NCI-H1417 (cell line): ENCODE results near the gene PHF21A.
A peak's percentile ranks its signal among the peaks of the same experiment; 100 is the strongest.

Source experiments
- DNase-seq, 3 experiments: peaks; one replicate each; lab custom pipeline; 2025; lab: John Stamatoyannopoulos, UW

The PHF21A gene

DNA sequence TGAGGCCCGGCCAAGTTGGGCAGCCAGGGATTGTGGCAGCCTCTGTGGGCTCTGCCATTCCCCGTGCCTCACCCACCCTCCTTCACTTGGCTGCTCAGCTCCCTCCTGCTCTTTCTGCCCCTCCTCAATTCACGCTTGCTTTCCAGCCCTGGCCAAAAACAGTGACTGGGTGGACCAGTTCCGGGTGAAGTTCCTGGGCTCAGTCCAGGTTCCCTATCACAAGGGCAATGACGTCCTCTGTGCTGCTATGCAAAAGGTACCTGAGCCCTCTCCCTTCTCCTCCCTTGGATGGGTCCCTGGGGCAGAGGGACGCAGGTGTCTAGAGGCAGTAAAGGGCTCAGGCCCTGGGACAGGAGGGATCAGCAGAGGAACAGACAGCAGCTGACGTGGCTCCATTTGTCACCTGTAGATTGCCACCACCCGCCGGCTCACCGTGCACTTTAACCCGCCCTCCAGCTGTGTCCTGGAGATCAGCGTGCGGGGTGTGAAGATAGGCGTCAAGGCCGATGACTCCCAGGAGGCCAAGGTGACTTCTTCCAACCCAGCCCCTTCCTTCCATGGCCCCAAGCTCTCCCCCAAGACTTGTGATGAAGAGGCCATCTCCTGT, 216.8 kb downstream of the PHF21A start:
- DNase-seq: no peak

DNA sequence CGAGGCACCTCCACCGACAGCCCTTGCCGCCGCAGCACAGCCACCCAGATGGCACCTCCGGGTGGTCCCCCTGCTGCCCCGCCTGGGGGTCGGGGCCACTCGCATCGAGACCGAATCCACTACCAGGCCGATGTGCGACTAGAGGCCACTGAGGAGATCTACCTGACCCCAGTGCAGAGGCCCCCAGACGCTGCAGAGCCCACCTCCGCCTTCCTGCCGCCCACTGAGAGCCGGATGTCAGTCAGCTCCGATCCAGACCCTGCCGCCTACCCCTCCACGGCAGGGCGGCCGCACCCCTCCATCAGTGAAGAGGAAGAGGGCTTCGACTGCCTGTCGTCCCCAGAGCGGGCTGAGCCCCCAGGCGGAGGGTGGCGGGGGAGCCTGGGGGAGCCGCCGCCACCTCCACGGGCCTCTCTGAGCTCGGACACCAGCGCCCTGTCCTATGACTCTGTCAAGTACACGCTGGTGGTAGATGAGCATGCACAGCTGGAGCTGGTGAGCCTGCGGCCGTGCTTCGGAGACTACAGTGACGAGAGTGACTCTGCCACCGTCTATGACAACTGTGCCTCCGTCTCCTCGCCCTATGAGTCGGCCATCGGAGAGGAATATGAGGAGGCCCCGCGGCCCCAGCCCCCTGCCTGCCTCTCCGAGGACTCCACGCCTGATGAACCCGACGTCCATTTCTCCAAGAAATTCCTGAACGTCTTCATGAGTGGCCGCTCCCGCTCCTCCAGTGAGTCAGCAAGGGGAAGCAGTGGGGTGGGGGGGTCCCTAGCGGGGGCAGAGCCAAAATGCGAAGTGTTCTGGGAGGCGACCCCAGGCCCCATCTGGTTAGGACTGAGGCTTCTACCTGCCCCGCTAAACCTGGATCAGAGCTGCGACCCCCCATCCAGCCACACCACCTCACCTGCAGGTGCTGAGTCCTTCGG, 218.5 kb downstream of the PHF21A start:
- DNase-seq: no peak

GRCh38 chr11:45901626-45902025, 219.6 kb downstream of the PHF21A start:
- DNase-seq: no peak

- peak in 1 of 3 experiments; percentile 36 for DNase-seq
Measured at GRCh38 chr11:45900916-45901617, 220.2 kb downstream of the PHF21A start.

DNA sequence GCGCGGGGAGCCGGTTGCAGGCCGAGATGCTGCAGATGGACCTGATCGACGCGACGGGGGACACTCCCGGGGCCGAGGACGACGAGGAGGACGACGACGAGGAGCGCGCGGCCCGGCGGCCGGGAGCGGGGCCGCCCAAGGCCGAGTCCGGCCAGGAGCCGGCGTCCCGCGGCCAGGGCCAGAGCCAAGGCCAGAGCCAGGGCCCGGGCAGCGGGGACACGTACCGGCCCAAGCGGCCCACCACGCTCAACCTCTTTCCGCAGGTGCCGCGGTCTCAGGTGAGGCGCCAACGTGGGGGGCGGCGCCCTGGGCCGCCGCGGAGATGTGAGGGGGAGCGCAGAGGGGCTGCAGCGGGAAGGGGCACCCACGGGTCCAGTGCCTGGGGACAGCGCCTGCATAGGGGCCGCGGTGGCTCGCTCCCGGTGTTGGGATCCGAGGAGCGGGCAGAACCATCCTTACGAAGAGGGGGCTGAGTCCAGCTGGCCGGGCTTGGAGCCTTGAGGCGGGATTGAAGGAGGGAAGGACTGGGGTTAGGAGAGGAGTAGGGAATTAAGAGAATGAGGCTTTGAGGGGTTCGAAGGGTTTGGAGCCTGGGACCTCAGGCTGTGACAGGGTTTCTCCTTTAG, 221.0 kb downstream of the PHF21A start:
- peak in 2 of 3 experiments; percentile 38 to 55 for DNase-seq

DNA sequence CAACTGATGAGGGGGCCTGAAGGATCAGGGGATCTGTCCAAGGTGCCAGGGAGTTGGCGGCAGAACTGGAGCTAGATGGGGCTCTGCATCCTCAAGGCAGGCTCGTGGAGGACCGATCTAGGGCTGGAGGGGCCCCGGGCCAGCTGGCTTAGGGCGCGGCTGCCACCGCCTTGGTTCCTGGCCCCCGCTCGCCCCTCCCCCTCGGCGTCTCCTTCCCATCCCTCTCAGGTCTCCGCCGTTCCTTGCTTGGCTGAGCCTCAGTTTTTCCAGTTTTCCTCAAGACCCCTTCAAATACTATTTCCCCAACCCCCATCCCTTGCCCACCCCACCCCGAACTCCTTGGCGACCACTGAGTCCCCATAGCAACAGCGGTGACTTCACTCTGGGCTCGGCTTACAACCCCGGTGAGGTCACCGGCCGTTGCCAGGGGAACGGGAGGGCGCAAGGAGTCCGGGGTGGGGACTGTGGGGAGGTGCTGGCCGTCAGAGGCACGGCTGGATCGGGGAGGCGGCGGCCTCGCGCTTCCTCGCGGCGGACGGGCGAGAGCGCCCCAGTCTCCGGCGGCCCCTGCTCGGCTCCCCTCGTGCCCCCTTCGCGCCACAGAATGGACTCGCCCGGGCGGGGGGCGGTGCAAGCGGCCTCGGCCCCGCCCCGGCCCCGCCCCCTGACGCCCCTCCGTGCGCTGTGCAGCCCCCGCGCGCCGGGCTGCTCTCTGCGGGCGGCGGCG, 221.6 kb downstream of the PHF21A start:
- peak; percentile 93 to 96 (median 93) for DNase-seq

DNA sequence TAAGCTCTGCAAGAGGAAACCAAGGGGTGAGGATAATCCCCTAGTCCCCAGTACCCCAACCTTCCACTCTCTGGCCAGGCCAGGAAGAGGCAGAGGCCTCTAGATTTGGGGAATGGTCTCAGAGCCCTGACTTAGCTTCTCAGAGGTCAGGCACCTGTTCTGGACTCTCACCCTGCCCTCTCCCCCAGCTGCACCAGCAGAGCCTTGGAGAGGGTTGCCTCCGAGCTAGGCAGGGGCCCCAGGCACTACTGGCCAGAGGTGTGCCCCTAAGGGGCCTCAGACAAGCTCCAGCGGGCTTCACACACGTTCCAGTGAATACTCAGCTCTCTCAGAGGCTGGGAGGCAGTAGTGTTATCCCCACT, 222.2 kb downstream of the PHF21A start:
- no peak for DNase-seq

DNA sequence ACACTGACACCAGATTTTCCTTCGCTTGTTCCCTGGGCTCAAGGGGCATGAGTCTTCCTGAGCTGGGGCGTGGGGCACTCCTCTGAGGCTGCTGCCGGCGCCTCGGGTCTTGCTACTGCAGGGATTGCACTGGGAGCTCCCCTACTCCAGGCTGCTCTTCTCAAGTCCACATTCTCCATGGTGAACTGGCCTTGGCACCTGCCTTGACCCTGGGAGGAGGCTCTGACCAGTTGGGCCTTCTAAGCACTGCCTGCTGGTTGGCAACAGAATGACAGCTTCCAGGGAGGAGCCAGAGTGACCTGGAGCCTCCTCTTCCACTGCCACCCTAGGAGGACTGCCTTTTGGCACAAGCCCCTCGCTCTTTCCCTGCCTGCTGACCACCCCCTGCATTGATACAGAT, 223.7 kb downstream of the PHF21A start:
- no peak for DNase-seq

DNA sequence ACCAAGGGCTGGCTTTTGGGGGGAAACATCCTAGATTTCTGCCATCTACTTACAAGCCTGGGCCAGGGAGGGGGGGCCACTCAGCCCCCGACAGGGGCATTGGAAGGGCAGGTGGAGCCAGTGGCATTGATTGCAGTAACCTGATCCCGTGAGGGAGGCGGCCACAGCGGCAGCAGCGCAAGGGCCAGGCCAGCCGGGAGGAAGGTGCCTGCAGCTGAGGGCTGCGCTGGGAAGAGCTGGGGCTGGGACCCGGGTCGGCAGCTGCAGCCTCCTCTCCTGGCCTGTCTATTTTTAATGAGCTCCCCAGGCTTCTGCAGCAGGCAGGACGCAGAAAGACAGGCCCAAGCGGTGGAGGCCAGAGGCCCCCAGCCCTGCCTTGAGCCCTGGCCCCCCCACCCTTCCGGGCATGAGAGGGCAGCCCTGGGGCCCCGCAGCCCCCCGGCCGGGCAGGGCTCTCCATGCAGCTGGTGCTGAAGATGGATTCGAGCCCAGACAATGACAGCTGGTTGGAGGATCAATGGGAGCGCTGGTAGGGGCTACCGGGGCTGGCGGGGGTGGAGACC, 224.8 kb downstream of the PHF21A start:
- DNase-seq: peak; percentile 82 to 90 (median 88)

GRCh38 chr11:45895553-45896259, 225.5 kb downstream of the PHF21A start:
- peak in 1 of 3 experiments; percentile 49 for DNase-seq

DNA sequence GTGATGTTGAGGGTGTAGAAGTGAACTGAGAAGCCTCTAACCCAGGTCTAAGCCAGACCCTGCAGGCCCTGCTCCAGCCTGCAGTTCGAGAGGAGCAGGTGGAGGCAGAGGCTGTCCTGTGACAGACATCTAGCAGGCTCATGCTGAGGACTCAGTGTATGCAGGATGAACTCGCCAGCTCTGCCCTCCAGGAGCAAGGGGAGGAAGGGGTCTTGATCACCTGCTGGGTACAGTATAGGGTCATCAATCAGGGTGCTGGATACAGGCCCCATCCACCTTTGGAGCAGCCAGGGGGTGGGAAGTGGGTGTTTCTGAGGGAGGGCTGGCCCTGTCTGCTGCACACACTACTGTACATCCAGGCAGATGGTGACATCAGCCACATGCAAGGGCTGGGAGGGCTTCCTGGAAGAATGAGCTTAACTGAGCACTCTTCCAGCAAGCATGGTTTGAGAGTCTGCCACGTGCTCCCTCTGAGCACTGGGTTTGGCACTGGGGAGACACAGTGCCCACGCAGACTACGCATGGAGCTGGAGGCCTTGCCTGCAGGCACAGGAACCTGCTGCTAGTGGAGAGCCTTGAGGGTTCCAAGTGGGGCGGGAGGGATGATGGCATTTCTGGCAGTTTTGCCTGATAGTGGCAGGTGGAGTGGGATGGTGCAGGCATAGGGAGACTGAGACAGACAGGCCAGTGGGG, 226.6 kb downstream of the PHF21A start:
- no peak for DNase-seq

- DNase-seq: peak in 1 of 3 experiments; percentile 47
Measured at GRCh38 chr11:45892856-45893255, 228.4 kb downstream of the PHF21A start.

GRCh38 chr11:45890886-45891550, 230.2 kb downstream of the PHF21A start:
- no peak for DNase-seq

DNA sequence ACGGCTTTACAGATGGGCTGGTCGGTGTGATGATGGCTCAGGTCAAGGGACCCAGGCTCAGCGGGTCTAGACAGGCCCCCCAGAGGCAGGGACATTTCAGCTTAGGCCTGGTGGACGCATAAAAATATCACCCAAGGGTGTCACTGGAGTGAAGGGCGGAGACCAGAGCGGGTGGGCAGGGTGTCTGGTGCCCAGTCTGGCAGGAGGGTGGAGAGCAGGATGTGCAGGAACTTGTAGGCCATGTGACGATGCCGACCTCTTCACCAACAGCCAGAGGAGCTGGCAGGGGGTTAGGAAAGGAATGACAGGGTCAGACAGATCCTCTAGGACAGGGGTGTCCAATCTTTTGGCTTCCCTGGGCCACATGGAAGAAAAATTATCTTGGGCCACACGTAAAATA, 231.3 kb downstream of the PHF21A start:
- no peak for DNase-seq

DNA sequence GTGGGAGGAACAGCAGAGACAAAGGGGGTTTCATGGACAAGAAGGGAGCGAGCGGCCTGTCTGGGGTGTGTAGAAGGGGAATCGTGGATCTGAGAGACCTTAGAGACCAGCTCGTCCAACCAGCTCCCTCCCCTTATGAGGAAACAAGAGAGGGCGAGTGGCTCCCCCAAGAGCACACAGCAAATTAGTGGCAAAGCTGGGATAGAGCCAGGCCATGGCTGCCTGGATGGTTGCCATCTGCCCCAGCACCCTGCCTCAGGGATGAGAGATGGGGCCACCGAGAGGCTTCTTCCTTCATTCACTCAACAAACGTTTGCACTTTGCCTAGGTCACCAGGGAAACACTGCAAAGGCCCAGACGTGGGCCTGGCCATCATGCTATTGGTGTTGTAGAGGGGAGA, 231.7 kb downstream of the PHF21A start:
- DNase-seq: no peak

GRCh38 chr11:45887587-45887986, 233.7 kb downstream of the PHF21A start:
- DNase-seq: no peak

GRCh38 chr11:45886816-45887520, 234.3 kb downstream of the PHF21A start:
- peak in 1 of 3 experiments; percentile 21 for DNase-seq

DNA sequence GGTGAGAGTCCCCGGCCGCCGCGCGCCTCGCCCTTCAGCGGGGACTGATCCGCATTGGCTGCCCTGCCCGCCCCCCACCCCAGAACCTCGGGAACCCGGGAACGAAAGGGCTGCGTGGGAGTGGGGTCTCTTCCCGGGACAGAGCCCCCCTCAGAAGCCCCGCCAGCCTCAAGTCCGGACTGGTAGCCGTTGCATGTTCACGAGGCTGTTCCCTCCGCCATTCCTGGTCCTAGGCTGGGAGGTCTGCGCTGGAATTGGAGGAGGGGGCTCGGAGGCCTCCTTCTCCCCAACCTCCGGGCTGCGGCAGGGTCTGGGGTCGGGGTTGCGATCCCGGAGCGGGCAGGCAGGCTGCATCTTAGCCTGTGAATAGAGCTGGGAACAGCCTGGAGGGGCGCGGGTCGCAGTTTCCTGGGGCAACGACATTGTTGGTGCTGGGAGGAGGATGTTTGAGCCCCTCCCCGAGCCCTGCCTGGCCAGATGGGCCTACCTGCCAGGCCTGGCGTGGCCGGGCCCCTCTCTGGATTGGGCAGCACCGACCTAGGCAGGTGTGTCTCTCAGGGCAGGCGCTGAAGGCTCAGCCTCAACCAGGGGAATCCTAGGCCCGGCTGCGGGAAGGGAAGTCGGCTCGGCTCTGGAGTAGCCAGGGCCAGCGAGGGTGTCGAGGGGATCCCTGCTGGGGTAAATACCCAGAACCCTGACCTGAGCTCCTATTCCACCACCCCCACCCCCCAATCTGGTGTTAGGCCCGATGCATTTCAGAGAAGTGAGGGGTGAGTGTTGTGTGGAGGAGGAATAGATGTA, 235.1 kb downstream of the PHF21A start:
- DNase-seq: peak; percentile 10 to 64 (median 61)
